ENCODE results near the gene KLLN. TPM values are rescaled to one million over a fixed set of nuclear protein-coding genes. Genes with fewer than 3 reads are reported as not detected.

The KLLN gene
- total and polyA plus RNA-seq, 2 of the 8 experiments (the other 6 are each of a cell fraction or from before 2014, with no cell fraction given), result 0.24 to 0.73 TPM

DNA sequence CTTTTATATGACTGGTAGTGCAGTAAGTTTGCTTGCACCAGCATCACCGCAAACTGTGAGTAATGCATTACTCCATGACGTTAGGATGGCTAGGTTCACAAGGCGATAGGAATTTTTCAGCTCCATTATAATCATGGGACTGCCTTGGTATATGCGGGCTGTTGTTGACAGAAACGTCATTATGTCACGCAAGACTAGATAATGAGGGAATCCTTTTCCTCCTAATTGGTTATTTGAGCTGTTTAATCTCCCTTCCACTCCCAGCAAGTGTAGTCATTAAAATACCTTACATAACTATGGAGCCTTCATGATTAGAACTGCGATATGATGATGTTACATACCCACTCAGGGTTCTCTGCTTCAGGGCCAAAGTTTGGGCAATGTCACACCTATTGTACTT lies 17.3 kb downstream of the KLLN start:
- H2BK20ac ChIP-seq (ENCODE audit: low read length), result 0 out of 2 replicates have a peak overlapping the region, but pooled peaks have one; percentile 24
- H3K9me3 ChIP-seq (ENCODE audit: insufficient read depth in 2 of 2, low read depth in 1 of 2, low read length in 1 of 2), result no peaks in the 10 kb centered on the region
- no peak overlapping the region for H2BK120ac ChIP-seq (replicated peaks; ENCODE audit: low read depth, low read length)
- WGBS, 2 experiments (ENCODE audit: extremely low coverage in 1 of 2, insufficient coverage in 1 of 2, insufficient read length in 1 of 2, insufficient replicate concordance in 2 of 2, low coverage in 1 of 2, low lambda C conversion rate in 2 of 2, missing lambda C conversion rate in 1 of 2), result 95% methylated on average over 7 of the region's 7 CpGs; no CpG with 5 or more reads in 1 of the 2 experiments
- H2AFZ ChIP-seq (ENCODE audit: low read length), result no peak overlapping the region
- H3K14ac ChIP-seq (ENCODE audit: insufficient read length), result no peak overlapping the region
- H3K79me1 ChIP-seq (ENCODE audit: low read depth, low read length), result no peaks in the 10 kb centered on the region
- no peak overlapping the region for H2AK5ac ChIP-seq (ENCODE audit: low read depth, low read length)
- H3K36me3 ChIP-seq (ENCODE audit: control insufficient read depth in 2 of 4, insufficient read depth in 4 of 4, low read length in 3 of 4), result no peaks in the 10 kb centered on the region
- no peak overlapping the region for H3K18ac ChIP-seq (ENCODE audit: extremely low read depth, low read length)
- H3K4me1 ChIP-seq (replicated peaks in 1 of 4; ENCODE audit: control insufficient read depth in 3 of 4, insufficient read depth in 4 of 4, low read length in 3 of 4), result no peaks in the 10 kb centered on the region
- H3K4me2 ChIP-seq (ENCODE audit: insufficient read depth in 1 of 2, low read depth in 2 of 2, low read length in 2 of 2), result no peak overlapping the region
- H4K8ac ChIP-seq (ENCODE audit: extremely low read depth, insufficient read depth, low read length), result no peak overlapping the region
- ChIA-PET POLR2A (ENCODE audit: partially characterized antibody) (interaction anchor here (1.8 kb wide), 1 partner anchor 17 kb away, joined by 10 read pairs; the partner anchor contains the start of genes KLLN and PTEN), CTCF (ENCODE audit: partially characterized antibody) (interaction anchor here (1.0 to 2.0 kb wide), 3 partner anchors 12 to 268 kb away, joined by 4 to 5 read pairs (median 4); no protein-coding TSS in a partner anchor)
- no peak overlapping the region for H3K9ac ChIP-seq (replicated peaks in 1 of 4; ENCODE audit: extremely low read depth in 1 of 4, low read depth in 3 of 4, low read length in 3 of 4)
- H3K23me2 ChIP-seq (ENCODE audit: low read depth, low read length), result no peaks in the 10 kb centered on the region
- no peak overlapping the region for H3K4ac ChIP-seq (replicated peaks; ENCODE audit: insufficient read length, low read depth, low read length)
- no peak for FAIRE-seq
- no peak for TF ChIP-seq EZH2 (IDR thresholded peaks at IDR 0.05; ENCODE audit: low read depth, low read length, severe bottlenecking)
- TF ChIP-seq, protein P1, sequence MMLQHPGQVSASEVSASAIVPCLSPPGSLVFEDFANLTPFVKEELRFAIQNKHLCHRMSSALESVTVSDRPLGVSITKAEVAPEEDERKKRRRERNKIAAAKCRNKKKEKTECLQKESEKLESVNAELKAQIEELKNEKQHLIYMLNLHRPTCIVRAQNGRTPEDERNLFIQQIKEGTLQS (IDR thresholded peaks at IDR 0.05; ENCODE audit: insufficient read depth, low read depth, low read length), result no peak
- TF ChIP-seq TEAD4 (IDR thresholded peaks at IDR 0.05; ENCODE audit: low read depth, low read length), result no peak
- TF ChIP-seq RXRA (IDR thresholded peaks at IDR 0.05; ENCODE audit: insufficient read depth, low read depth, low read length), result no peak
- no peak for TF ChIP-seq SIRT6 (IDR thresholded peaks at IDR 0.05; ENCODE audit: low read length)
- TF ChIP-seq NANOG (IDR thresholded peaks at IDR 0.05; ENCODE audit: insufficient read depth, low read depth, low read length, poor library complexity, severe bottlenecking), result no peak
- TF ChIP-seq SRF (IDR thresholded peaks at IDR 0.05; ENCODE audit: low read depth, low read length), result no peak
- no peak for TF ChIP-seq TBP (IDR thresholded peaks at IDR 0.05; ENCODE audit: low read depth, low read length)
- TF ChIP-seq CHD1 (IDR thresholded peaks at IDR 0.05; ENCODE audit: low read depth, low read length), result no peak
- no peak overlapping the region for H4K5ac ChIP-seq (ENCODE audit: insufficient read length, low read depth, low read length)
- H3K56ac ChIP-seq (replicated peaks; ENCODE audit: insufficient read length, low read depth, low read length), result no peak overlapping the region
- no peak overlapping the region for H2BK5ac ChIP-seq (ENCODE audit: low read depth, low read length)
- DNase-seq (ENCODE audit: low read depth in 1 of 2, low spot score in 2 of 2), result no peak
- H4K91ac ChIP-seq (replicated peaks; ENCODE audit: insufficient read length, low read length), result no peak overlapping the region
- no peak overlapping the region for H2BK15ac ChIP-seq (ENCODE audit: low read length)
- no peaks in the 10 kb centered on the region for H3K27me3 ChIP-seq (replicated peaks in 1 of 4; ENCODE audit: control insufficient read depth in 3 of 4, extremely low read depth in 1 of 4, insufficient read depth in 3 of 4, low read length in 3 of 4)
- no peak overlapping the region for H3K23ac ChIP-seq (ENCODE audit: insufficient read length)
- no peak overlapping the region for H3K27ac ChIP-seq (ENCODE audit: low read depth, low read length)
- no peak overlapping the region for H2BK12ac ChIP-seq (ENCODE audit: low read depth, low read length)
- H4K20me1 ChIP-seq (replicated peaks in 1 of 2; ENCODE audit: control insufficient read depth in 1 of 2, insufficient read depth in 2 of 2, low read length in 2 of 2), result no peaks in the 10 kb centered on the region
- no peaks in the 10 kb centered on the region for H3K79me2 ChIP-seq (ENCODE audit: control insufficient read depth in 1 of 2, insufficient read depth in 2 of 2, low read length in 2 of 2)
- no peak overlapping the region for H3K4me3 ChIP-seq (ENCODE audit: extremely low read depth in 1 of 4, insufficient read depth in 2 of 4, low read depth in 3 of 4, low read length in 4 of 4)
